ENCODE measurements around the gene CACNA1E. TPM values are rescaled to one million over a fixed set of nuclear protein-coding genes. Genes with fewer than 3 reads are reported as not detected.

CACNA1E gene
- total and polyA plus RNA-seq, 2 donors (not counting 1 experiment from before 2014, with no cell fraction given) = 0.37 to 0.40 TPM

DNA sequence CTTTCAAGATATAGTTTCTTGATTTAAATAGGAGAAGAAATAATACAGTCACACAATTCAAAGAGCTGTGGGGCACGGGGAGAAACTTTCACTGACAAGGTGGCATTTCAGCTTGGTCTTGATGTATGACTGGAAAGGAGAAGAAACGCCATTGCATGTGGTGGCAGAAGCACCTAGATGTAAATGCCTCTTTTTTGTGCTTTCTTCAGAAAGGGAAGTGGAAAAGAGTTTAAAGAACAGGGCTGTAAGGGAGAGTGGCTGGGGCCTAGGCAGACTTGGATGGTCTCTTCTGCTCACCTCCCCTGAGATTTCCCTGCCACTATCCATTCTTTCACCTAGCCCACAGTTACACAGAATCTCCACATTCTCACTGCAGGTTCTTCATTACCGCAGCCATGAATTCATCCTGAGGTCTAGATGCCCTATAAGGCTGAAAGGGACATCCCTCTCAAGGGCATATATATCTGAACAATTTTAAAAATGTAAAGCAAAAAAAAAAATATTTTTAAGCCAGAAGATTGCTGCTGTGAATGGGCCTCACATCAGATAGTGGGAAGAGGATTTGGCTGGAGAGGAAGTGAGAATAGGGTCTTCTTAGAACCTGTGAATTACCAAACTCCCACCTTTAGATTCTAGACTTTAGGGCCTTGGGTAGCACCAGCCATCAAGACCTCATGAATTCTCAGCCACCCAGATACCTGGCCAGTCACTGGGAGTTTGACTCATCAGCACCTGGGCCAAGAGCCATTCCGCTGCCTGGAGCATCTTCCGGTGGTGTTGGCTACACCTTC, 23.4 kb downstream of the CACNA1E start:
- 57% methylated on average over 4 of the region's 5 CpGs for WGBS (ENCODE audit: insufficient coverage)
- H3K27ac Mint-ChIP-seq = peak overlapping the region; percentile 70

More for the DNA sequence above, 23.4 kb downstream of the CACNA1E start:
- intact Hi-C loops (cut with micrococcal nuclease) = no loop called here
- no peak for TF ChIP-seq EZH2 (IDR thresholded peaks at IDR 0.05; ENCODE audit: borderline replicate concordance, insufficient read depth, low read depth, low read length, poor library complexity, severe bottlenecking)
- TF ChIP-seq, protein P1, sequence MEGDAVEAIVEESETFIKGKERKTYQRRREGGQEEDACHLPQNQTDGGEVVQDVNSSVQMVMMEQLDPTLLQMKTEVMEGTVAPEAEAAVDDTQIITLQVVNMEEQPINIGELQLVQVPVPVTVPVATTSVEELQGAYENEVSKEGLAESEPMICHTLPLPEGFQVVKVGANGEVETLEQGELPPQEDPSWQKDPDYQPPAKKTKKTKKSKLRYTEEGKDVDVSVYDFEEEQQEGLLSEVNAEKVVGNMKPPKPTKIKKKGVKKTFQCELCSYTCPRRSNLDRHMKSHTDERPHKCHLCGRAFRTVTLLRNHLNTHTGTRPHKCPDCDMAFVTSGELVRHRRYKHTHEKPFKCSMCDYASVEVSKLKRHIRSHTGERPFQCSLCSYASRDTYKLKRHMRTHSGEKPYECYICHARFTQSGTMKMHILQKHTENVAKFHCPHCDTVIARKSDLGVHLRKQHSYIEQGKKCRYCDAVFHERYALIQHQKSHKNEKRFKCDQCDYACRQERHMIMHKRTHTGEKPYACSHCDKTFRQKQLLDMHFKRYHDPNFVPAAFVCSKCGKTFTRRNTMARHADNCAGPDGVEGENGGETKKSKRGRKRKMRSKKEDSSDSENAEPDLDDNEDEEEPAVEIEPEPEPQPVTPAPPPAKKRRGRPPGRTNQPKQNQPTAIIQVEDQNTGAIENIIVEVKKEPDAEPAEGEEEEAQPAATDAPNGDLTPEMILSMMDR (IDR thresholded peaks at IDR 0.05) = no peak
- Histone ChIP-seq H3K79me2 (ENCODE audit: control insufficient read depth, insufficient read depth, low read length) (no peaks in the 10 kb centered on the region), H3K27ac (ENCODE audit: low read length in 2 of 2) (peak overlapping the region in 1 of 2 donors; percentile 80), H3K9me3 (ENCODE audit: control extremely low read depth in 1 of 3, control insufficient read depth in 2 of 3, insufficient read depth in 1 of 3, low read length in 2 of 3) (peaks cover 0 to 8% (median 0%) of the 10 kb centered on the region in 3 donors), H3K4me2 (replicated peaks; ENCODE audit: low read depth, low read length, poor library complexity, severe bottlenecking) (peak overlapping the region; percentile 13), H3K9ac (ENCODE audit: low read length) (no peak overlapping the region), H4K20me1 (ENCODE audit: control insufficient read depth, insufficient read depth, low read length, poor library complexity, severe bottlenecking) (no peaks in the 10 kb centered on the region), H3K4me3 (ENCODE audit: control extremely low read depth in 1 of 5, extremely low read depth in 1 of 5, insufficient read depth in 1 of 5, low read depth in 2 of 5, low read length in 4 of 5) (no peak overlapping the region), H3K36me3 (replicated peaks in 1 of 2; ENCODE audit: control extremely low read depth in 1 of 2, control insufficient read depth in 1 of 2, extremely low read depth in 1 of 2, insufficient read depth in 2 of 2, low read length in 1 of 2) (no peaks in the 10 kb centered on the region), H3K27me3 (replicated peaks in 1 of 4; ENCODE audit: control extremely low read depth in 1 of 4, control insufficient read depth in 3 of 4, insufficient read depth in 4 of 4, low read length in 3 of 4) (no peaks in the 10 kb centered on the region), H2AFZ (ENCODE audit: insufficient read depth, low read depth, low read length, poor library complexity, severe bottlenecking) (peak overlapping the region; percentile 44), H3K4me1 (ENCODE audit: control insufficient read depth in 2 of 2, insufficient read depth in 2 of 2, low read length in 2 of 2) (peaks cover 50 to 65% of the 10 kb centered on the region in 2 donors)
- no peak for DNase-seq
- POLR2A ChIA-PET = no interaction called here
- Mint-ChIP-seq H3K4me3 (peak overlapping the region; percentile 9), H3K9me3 (ENCODE audit: insufficient read depth) (no peaks in the 10 kb centered on the region), H3K4me1 (peaks cover 66% of the 10 kb centered on the region), H3K27me3 (no peaks in the 10 kb centered on the region)
- CTCF ChIA-PET = interaction anchor here (0.8 kb wide), 1 partner anchor 11 kb away, joined by 3 read pairs; no protein-coding TSS in a partner anchor
- peak; percentile 22 for ATAC-seq (ENCODE audit: low read depth)
